ENCODE data around the gene GPER1. TPM values are rescaled to one million over a fixed set of nuclear protein-coding genes. Genes with fewer than 3 reads are reported as not detected.

The GPER1 gene
- total RNA-seq, 2 experiments from 2014 or later: not detected

- DNase-seq (no peak), ATAC-seq (ENCODE audit: poor library complexity) (no peak)
- no peaks in the 10 kb centered on the region for H3K9me3 Mint-ChIP-seq
- Histone ChIP-seq H3K36me3 (ENCODE audit: insufficient read depth, low read length) (no peaks in the 10 kb centered on the region), H3K4me1 (ENCODE audit: insufficient read depth, low read length) (no peaks in the 10 kb centered on the region), H3K4me3 (ENCODE audit: low read length) (no peak overlapping the region), H3K27ac (ENCODE audit: low read depth in 1 of 2, low read length in 2 of 2) (no peak overlapping the region), H3K27me3 (ENCODE audit: control insufficient read depth in 1 of 2, insufficient read depth in 2 of 2, low read length in 2 of 2) (no peaks in the 10 kb centered on the region), H3K9me3 (ENCODE audit: control insufficient read depth in 1 of 2, insufficient read depth in 1 of 2, low read length in 2 of 2) (peaks cover 0 to 2% of the 10 kb centered on the region in 2 experiments)
- TF ChIP-seq CTCF (IDR thresholded peaks at IDR 0.05): no peak
- POLR2A ChIA-PET: no interaction called here
- H3K4me3 Mint-ChIP-seq: no peak overlapping the region
- CTCF ChIA-PET: no interaction called here
- intact Hi-C loops (cut with DNase I, micrococcal nuclease): no loop called here
- no peak overlapping the region for H3K27ac Mint-ChIP-seq
- peaks cover 10% of the 10 kb centered on the region for H3K36me3 Mint-ChIP-seq (ENCODE audit: low read depth)
- H3K27me3 Mint-ChIP-seq: no peaks in the 10 kb centered on the region
- no peaks in the 10 kb centered on the region for H3K4me1 Mint-ChIP-seq (ENCODE audit: low read depth)
Measured at GRCh38 chr7:1093502-1093843, 5.6 kb downstream of the GPER1 start.

GRCh38 chr7:1093916-1094508 lies 6.1 kb downstream of the GPER1 start:
- Histone ChIP-seq H3K4me3 (ENCODE audit: low read length) (no peak overlapping the region), H3K27ac (ENCODE audit: low read depth in 1 of 2, low read length in 2 of 2) (no peak overlapping the region), H3K9me3 (ENCODE audit: control insufficient read depth in 1 of 2, insufficient read depth in 1 of 2, low read length in 2 of 2) (peaks cover 0 to 5% of the 10 kb centered on the region in 2 experiments), H3K27me3 (ENCODE audit: control insufficient read depth in 1 of 2, insufficient read depth in 2 of 2, low read length in 2 of 2) (no peaks in the 10 kb centered on the region), H3K36me3 (ENCODE audit: insufficient read depth, low read length) (no peaks in the 10 kb centered on the region), H3K4me1 (ENCODE audit: insufficient read depth, low read length) (no peaks in the 10 kb centered on the region)
- CTCF ChIA-PET: no interaction called here
- Mint-ChIP-seq H3K27me3 (no peaks in the 10 kb centered on the region), H3K4me1 (ENCODE audit: low read depth) (no peaks in the 10 kb centered on the region), H3K4me3 (no peak overlapping the region), H3K9me3 (no peaks in the 10 kb centered on the region), H3K36me3 (ENCODE audit: low read depth) (peaks cover 10% of the 10 kb centered on the region), H3K27ac (no peak overlapping the region)
- no peak for TF ChIP-seq CTCF (IDR thresholded peaks at IDR 0.05)
- POLR2A ChIA-PET: no interaction called here
- intact Hi-C loops (cut with DNase I, micrococcal nuclease): no loop called here
- ATAC-seq (ENCODE audit: poor library complexity): no peak
- no peak for DNase-seq

- no peak overlapping the region for H3K27ac Mint-ChIP-seq
- ChIA-PET CTCF (no interaction called here), POLR2A (no interaction called here)
- no peak overlapping the region for H3K4me3 Mint-ChIP-seq
- Histone ChIP-seq H3K4me1 (ENCODE audit: insufficient read depth, low read length) (no peaks in the 10 kb centered on the region), H3K36me3 (ENCODE audit: insufficient read depth, low read length) (no peaks in the 10 kb centered on the region), H3K4me3 (ENCODE audit: low read length) (no peak overlapping the region), H3K9me3 (ENCODE audit: control insufficient read depth in 1 of 2, insufficient read depth in 1 of 2, low read length in 2 of 2) (peaks cover 0 to 5% of the 10 kb centered on the region in 2 experiments), H3K27ac (ENCODE audit: low read depth in 1 of 2, low read length in 2 of 2) (no peak overlapping the region), H3K27me3 (ENCODE audit: control insufficient read depth in 1 of 2, insufficient read depth in 2 of 2, low read length in 2 of 2) (no peaks in the 10 kb centered on the region)
- no peak for DNase-seq
- no peaks in the 10 kb centered on the region for H3K27me3 Mint-ChIP-seq
- no peaks in the 10 kb centered on the region for H3K4me1 Mint-ChIP-seq (ENCODE audit: low read depth)
- no peak for TF ChIP-seq CTCF (IDR thresholded peaks at IDR 0.05)
- no peaks in the 10 kb centered on the region for H3K9me3 Mint-ChIP-seq
- H3K36me3 Mint-ChIP-seq (ENCODE audit: low read depth): peaks cover 10% of the 10 kb centered on the region
- ATAC-seq (ENCODE audit: poor library complexity): no peak
- intact Hi-C loops (cut with DNase I, micrococcal nuclease): no loop called here
Measured at GRCh38 chr7:1094870-1095269, 7.0 kb downstream of the GPER1 start.

Measured in CD4-positive, alpha-beta T cell (primary cell).